Esophagus muscularis mucosa (tissue), 4 donors: ENCODE results near the gene SLCO2A1. TPM values are rescaled to one million over a fixed set of nuclear protein-coding genes. Genes with fewer than 3 reads are reported as not detected.
A peak's percentile ranks its signal among the peaks of the same experiment; 100 is the strongest.

Experiments
- DNase-seq: peaks from one replicate; pipeline ENCODE4 v3.0.0-alpha.2; 2017; ENCODE audit errors: extremely low spot score
- H3K27ac ChIP-seq, 4 donors: fragments of 200-600 bp; sonication (generic); replicated peaks in 1 of 4; 1 replicate in 3 of 4; 2 replicates in 1 of 4; pipeline ENCODE4 v1.5.1; 2016 to 2019; ENCODE audit warnings: mild to moderate bottlenecking in 1 of 4
- H3K27me3 ChIP-seq, 4 donors: fragments of 200-600 bp; sonication (generic); one replicate each; pipeline versions ENCODE4 v1.5.1 to v1.6.0; 2016 to 2019
- H3K36me3 ChIP-seq, 4 donors: fragments of 200-600 bp; sonication (generic); one replicate each; pipeline ENCODE4 v1.5.1; 2016 to 2019
- H3K4me1 ChIP-seq, 4 donors: fragments of 200-600 bp; sonication (generic); one replicate each; pipeline ENCODE4 v1.5.1; 2016 to 2019
- H3K4me3 ChIP-seq, 4 donors: fragments of 200-600 bp; sonication (generic); 1 replicate in 2 of 4; 2 replicates in 2 of 4; pipeline ENCODE4 v1.5.1; 2016 to 2019; ENCODE audit warnings: mild to moderate bottlenecking in 4 of 4, moderate library complexity in 1 of 4
- H3K9me3 ChIP-seq, 4 donors: fragments of 200-600 bp; sonication (generic); 1 replicate in 3 of 4; 2 replicates in 1 of 4; pipeline ENCODE4 v1.5.1; 2016 to 2019
- CTCF ChIP-seq, 3 experiments: fragments of 200-600 bp in 2 of 3; fragments of 450-650 bp in 1 of 3; sonication (generic) in 2 of 3; IDR thresholded peaks; one replicate each; pipeline ENCODE4 v1.5.1; 2017 to 2019; ENCODE audit warnings: antibody characterized with exemption in 3 of 3, mild to moderate bottlenecking in 2 of 3, moderate library complexity in 1 of 3
- EP300 ChIP-seq: sonication (generic); formaldehyde crosslinking; IDR thresholded peaks from one replicate; pipeline ENCODE4 v1.6.1; 2017; ENCODE audit warnings: antibody characterized with exemption
- POLR2A ChIP-seq: fragments of 450-650 bp; IDR thresholded peaks from one replicate; pipeline ENCODE4 v1.6.1; 2017; ENCODE audit warnings: antibody characterized with exemption, moderate library complexity, mild to moderate bottlenecking, low read depth
- POLR2AphosphoS5 ChIP-seq, 2 donors: sonication (generic); formaldehyde crosslinking; IDR thresholded peaks; one replicate each; pipeline ENCODE4 v1.6.1; 2017; ENCODE audit warnings: antibody characterized with exemption in 2 of 2
- WGBS: methylation state at CpG from one replicate; pipeline ENCODE4 v1.1.5; 2018; 5-methylcytosine and 5-hydroxymethylcytosine counted together
- intact Hi-C: fragments of 100-400 bp; cut with DNase I; formaldehyde crosslinking; loops from one replicate; pipeline ENCODE4 v1.15.1; 2023
- total RNA-seq, 4 donors: library from RNA; depleted of rRNA; stranded (reverse); fragments of >200 nt; gene quantifications; one replicate each; pipeline versions ENCODE4 v1.1.0 to v1.2.1, GENCODE V29; 2016

SLCO2A1 gene
- total RNA-seq, 4 donors from 2014 or later = 8.3 to 17.6 (median 13.8) TPM

DNA sequence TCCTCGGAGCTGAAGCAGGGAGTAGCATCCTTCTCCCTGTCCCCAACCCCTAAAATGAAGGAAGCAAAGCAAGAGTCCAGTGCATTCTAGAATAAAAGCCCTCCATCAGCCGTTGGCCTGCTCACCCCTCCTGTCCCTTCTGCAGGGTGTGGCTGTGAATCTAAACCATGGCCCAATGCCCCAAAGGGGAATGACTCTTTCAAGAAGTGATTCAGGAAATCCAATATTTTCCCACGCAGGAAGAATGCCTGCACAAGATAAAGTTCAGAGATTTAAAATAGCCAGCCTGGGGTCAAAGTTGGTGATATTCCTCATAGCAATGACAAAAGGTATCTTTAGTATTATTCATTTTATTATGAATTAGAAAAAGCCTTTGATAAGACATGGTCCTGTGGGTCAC, 38.5 kb downstream of the SLCO2A1 start:
- peaks cover 13 to 29% (median 18%) of the 10 kb centered on the region in 4 donors for H3K4me1 ChIP-seq
- no peaks in the 10 kb centered on the region for H3K9me3 ChIP-seq
- WGBS = 48% methylated on average over 3 of the region's 3 CpGs
- H3K27me3 ChIP-seq = no peaks in the 10 kb centered on the region
- no peak for DNase-seq
- TF ChIP-seq EP300 (no peak), POLR2AphosphoS5 (IDR thresholded peaks at IDR 0.05) (peak in 1 of 2 donors; percentile 18)
- intact Hi-C loops = no loop called here
- H3K36me3 ChIP-seq = no peaks in the 10 kb centered on the region
- H3K4me3 ChIP-seq = no peak overlapping the region
- H3K27ac ChIP-seq = no peak overlapping the region

- Histone ChIP-seq H3K27me3 (no peaks in the 10 kb centered on the region), H3K27ac (no peak overlapping the region), H3K9me3 (no peaks in the 10 kb centered on the region), H3K4me3 (no peak overlapping the region), H3K36me3 (no peaks in the 10 kb centered on the region), H3K4me1 (peaks cover 13 to 29% (median 18%) of the 10 kb centered on the region in 4 donors)
- TF ChIP-seq EP300 (no peak), CTCF (IDR thresholded peaks at IDR 0.05) (no peak), POLR2A (no peak), POLR2AphosphoS5 (IDR thresholded peaks at IDR 0.05) (no peak)
- intact Hi-C loops = no loop called here
- whole genome bisulfite sequencing = 85% methylated on average over 14 of the region's 14 CpGs
- DNase-seq = no peak
Observed at GRCh38 chr3:133989936-133990702, 39.6 kb downstream of the SLCO2A1 start.

- H3K4me3 ChIP-seq = no peak overlapping the region
- intact Hi-C loops = no loop called here
- no peaks in the 10 kb centered on the region for H3K36me3 ChIP-seq
- H3K27ac ChIP-seq = no peak overlapping the region
- WGBS = 66% methylated on average over 9 of the region's 9 CpGs
- TF ChIP-seq POLR2AphosphoS5 (IDR thresholded peaks at IDR 0.05) (no peak), POLR2A (no peak), CTCF (IDR thresholded peaks at IDR 0.05) (no peak), EP300 (no peak)
- H3K9me3 ChIP-seq = no peaks in the 10 kb centered on the region
- peaks cover 13 to 29% (median 18%) of the 10 kb centered on the region in 4 donors for H3K4me1 ChIP-seq
- no peaks in the 10 kb centered on the region for H3K27me3 ChIP-seq
- no peak for DNase-seq
Observed at GRCh38 chr3:133988631-133989161, 41.0 kb downstream of the SLCO2A1 start.

DNA sequence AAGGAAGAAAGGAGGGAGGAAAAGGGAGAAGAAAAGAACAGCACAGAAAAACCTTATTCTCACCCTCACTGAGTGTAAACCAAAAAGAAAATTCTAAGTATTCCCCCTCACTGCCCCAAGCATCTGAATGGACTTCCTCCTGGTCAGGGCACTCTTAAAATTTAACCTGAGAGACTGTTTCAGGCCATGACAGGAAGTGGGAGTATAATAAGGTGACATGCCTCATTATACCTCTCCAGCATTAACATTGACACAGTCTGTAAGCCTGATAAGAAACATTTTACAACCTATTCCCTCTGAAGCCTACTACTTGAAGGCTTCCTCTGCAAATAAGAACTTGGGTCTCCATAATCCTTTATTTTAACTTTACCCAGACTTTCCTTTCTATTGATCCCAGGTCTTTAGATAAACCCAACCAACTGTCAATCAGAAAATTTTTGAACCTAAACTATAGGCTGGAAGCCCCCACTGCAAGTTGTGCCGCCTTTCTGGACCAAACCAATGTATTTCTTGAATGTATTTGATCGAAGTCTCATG, 41.7 kb downstream of the SLCO2A1 start:
- no peak overlapping the region for H3K27ac ChIP-seq
- no peak overlapping the region for H3K4me3 ChIP-seq
- no peaks in the 10 kb centered on the region for H3K36me3 ChIP-seq
- H3K27me3 ChIP-seq = no peaks in the 10 kb centered on the region
- no peaks in the 10 kb centered on the region for H3K9me3 ChIP-seq
- TF ChIP-seq POLR2A (no peak), POLR2AphosphoS5 (IDR thresholded peaks at IDR 0.05) (no peak), EP300 (no peak), CTCF (IDR thresholded peaks at IDR 0.05) (no peak)
- H3K4me1 ChIP-seq = peaks cover 10 to 29% (median 15%) of the 10 kb centered on the region in 4 donors
- 95% methylated on average over 2 of the region's 2 CpGs for WGBS
- DNase-seq = no peak
- intact Hi-C loops = no loop called here

- WGBS = 65% methylated on average over 8 of the region's 8 CpGs
- TF ChIP-seq POLR2A = no peak
- intact Hi-C loops = no loop called here
- Histone ChIP-seq H3K27ac (no peak overlapping the region), H3K9me3 (no peaks in the 10 kb centered on the region), H3K4me1 (peaks cover under 1 to 20% (median 7%) of the 10 kb centered on the region in 4 donors), H3K36me3 (no peaks in the 10 kb centered on the region), H3K4me3 (no peak overlapping the region), H3K27me3 (no peaks in the 10 kb centered on the region)
- DNase-seq = no peak
Observed at GRCh38 chr3:133987136-133987535, 42.6 kb downstream of the SLCO2A1 start.
